ENCODE data around the gene LPAR6.

The LPAR6 gene

DNA sequence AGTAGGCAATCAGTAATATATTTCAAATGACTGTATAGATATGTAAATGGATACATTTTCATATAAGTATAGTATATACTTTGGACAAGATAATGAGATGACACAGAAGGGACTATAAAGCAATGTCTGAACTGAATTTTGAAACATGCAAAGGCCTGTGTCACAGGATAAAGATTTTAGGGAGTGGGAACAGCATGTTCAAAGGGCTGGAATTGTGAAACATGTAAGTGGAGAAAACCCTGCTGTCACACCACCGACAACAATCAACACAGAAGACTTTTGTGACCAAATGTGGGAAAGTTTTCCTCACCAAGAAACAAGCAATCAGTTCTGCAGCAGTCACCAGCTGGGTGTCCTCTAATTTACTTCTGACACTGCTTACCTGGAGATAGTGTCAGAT is 42.9 kb downstream of the LPAR6 start:
- DNase-seq (ENCODE audit: low read depth, low spot score): no peak
